ENCODE measurements around the gene DCBLD1.

- TF ChIP-seq CTCF (IDR thresholded peaks at IDR 0.05) (no peak), POLR2A (IDR thresholded peaks at IDR 0.05) (no peak)
Observed at GRCh38 chr6:117521791-117522502, 39.5 kb downstream of the DCBLD1 start.
